Measurements from ENCODE around the gene DCP1B. TPM values are rescaled to one million over a fixed set of nuclear protein-coding genes. Genes with fewer than 3 reads are reported as not detected.

DCP1B gene
- total RNA-seq, 2 donors from 2014 or later = 18.3 to 35.4 TPM

GRCh38 chr12:1966561-1967226 is 37.6 kb downstream of the DCP1B start:
- Mint-ChIP-seq H3K4me1 (peaks cover 19% of the 10 kb centered on the region), H3K9me3 (no peaks in the 10 kb centered on the region), H3K36me3 (ENCODE audit: low read depth) (peaks cover 19% of the 10 kb centered on the region), H3K4me3 (no peak overlapping the region), H3K27me3 (ENCODE audit: insufficient read depth) (no peaks in the 10 kb centered on the region), H3K27ac (peak overlapping the region; percentile 38)
- Histone ChIP-seq H3K27me3 (ENCODE audit: control insufficient read depth, insufficient read depth, low read length, poor library complexity, severe bottlenecking) (no peaks in the 10 kb centered on the region), H3K9ac (ENCODE audit: extremely low read depth, low read length, poor library complexity, severe bottlenecking) (no peak overlapping the region), H3K9me3 (ENCODE audit: control insufficient read depth, low read length) (no peaks in the 10 kb centered on the region), H3K36me3 (ENCODE audit: control insufficient read depth, insufficient read depth, low read length) (peaks cover 25% of the 10 kb centered on the region), H3K4me1 (ENCODE audit: control insufficient read depth, insufficient read depth, low read length) (no peaks in the 10 kb centered on the region), H3K27ac (ENCODE audit: low read depth, low read length) (no peak overlapping the region), H3K4me3 (ENCODE audit: low read length) (no peak overlapping the region)
- DNase-seq = no peak
- TF ChIP-seq CTCF (conservative IDR thresholded peaks at IDR 0.05) = no peak
- 89 to 93% methylated on average over 3 to 4 of the region's 4 CpGs for WGBS, 2 experiments (ENCODE audit: insufficient coverage in 1 of 2, insufficient read length in 1 of 2)

- no peaks in the 10 kb centered on the region for H3K9me3 Mint-ChIP-seq
- no peaks in the 10 kb centered on the region for H3K9me3 ChIP-seq (ENCODE audit: control insufficient read depth, low read length)
- TF ChIP-seq CTCF (conservative IDR thresholded peaks at IDR 0.05) = no peak
- H3K27ac ChIP-seq (ENCODE audit: low read depth, low read length) = no peak overlapping the region
- peak overlapping the region; percentile 38 for H3K27ac Mint-ChIP-seq
- DNase-seq = no peak
- peaks cover 19% of the 10 kb centered on the region for H3K4me1 Mint-ChIP-seq
- no peaks in the 10 kb centered on the region for H3K4me1 ChIP-seq (ENCODE audit: control insufficient read depth, insufficient read depth, low read length)
- peaks cover 24% of the 10 kb centered on the region for H3K36me3 Mint-ChIP-seq (ENCODE audit: low read depth)
- no peaks in the 10 kb centered on the region for H3K27me3 Mint-ChIP-seq (ENCODE audit: insufficient read depth)
- H3K9ac ChIP-seq (ENCODE audit: extremely low read depth, low read length, poor library complexity, severe bottlenecking) = no peak overlapping the region
- H3K36me3 ChIP-seq (ENCODE audit: control insufficient read depth, insufficient read depth, low read length) = peaks cover 32% of the 10 kb centered on the region
- H3K4me3 Mint-ChIP-seq = no peak overlapping the region
- WGBS, 2 experiments (ENCODE audit: insufficient coverage in 1 of 2, insufficient read length in 1 of 2) = 84 to 89% methylated on average over 2 of the region's 2 CpGs
- H3K4me3 ChIP-seq (ENCODE audit: low read length) = no peak overlapping the region
- no peaks in the 10 kb centered on the region for H3K27me3 ChIP-seq (ENCODE audit: control insufficient read depth, insufficient read depth, low read length, poor library complexity, severe bottlenecking)
These were observed 38.3 kb downstream of the DCP1B start for GRCh38 chr12:1965916-1966315.

GRCh38 chr12:1962051-1963020 is 41.9 kb downstream of the DCP1B start:
- Histone ChIP-seq H3K4me3 (ENCODE audit: low read length) (no peak overlapping the region), H3K9me3 (ENCODE audit: control insufficient read depth, low read length) (peaks cover 10% of the 10 kb centered on the region), H3K9ac (ENCODE audit: extremely low read depth, low read length, poor library complexity, severe bottlenecking) (no peak overlapping the region), H3K27ac (ENCODE audit: low read depth, low read length) (no peak overlapping the region), H3K27me3 (ENCODE audit: control insufficient read depth, insufficient read depth, low read length, poor library complexity, severe bottlenecking) (no peaks in the 10 kb centered on the region), H3K4me1 (ENCODE audit: control insufficient read depth, insufficient read depth, low read length) (no peaks in the 10 kb centered on the region), H3K36me3 (ENCODE audit: control insufficient read depth, insufficient read depth, low read length) (peaks cover 41% of the 10 kb centered on the region)
- Mint-ChIP-seq H3K27me3 (ENCODE audit: insufficient read depth) (no peaks in the 10 kb centered on the region), H3K4me1 (peaks cover 17% of the 10 kb centered on the region), H3K27ac (no peak overlapping the region), H3K9me3 (peaks cover 19% of the 10 kb centered on the region), H3K36me3 (ENCODE audit: low read depth) (peaks cover 42% of the 10 kb centered on the region), H3K4me3 (no peak overlapping the region)
- no peak for TF ChIP-seq CTCF (conservative IDR thresholded peaks at IDR 0.05)
- no peak for DNase-seq
- WGBS, 2 experiments (ENCODE audit: insufficient coverage in 1 of 2, insufficient read length in 1 of 2) = 93 to 98% methylated on average over 4 to 5 of the region's 5 CpGs

Data from endodermal cell (in vitro differentiated cells).